DMS114 treated with DMSO at 0.1 percent for 48 hours (cell line): ENCODE data around the gene CLCN6.
"Not testable (repeated sequence)": the region's sequence is repeated elsewhere in the genome, so short reads cannot be mapped to it uniquely, and the experiment has no call there.

Experiments
- DNase-seq: peaks from one replicate; lab custom pipeline; 2025; ENCODE audit not compliant: unreplicated experiment; lab: John Stamatoyannopoulos, UW

The CLCN6 gene

GRCh38 chr1:11794446-11795237 is 11.3 kb upstream of the CLCN6 start:
- no peak for DNase-seq

DNA sequence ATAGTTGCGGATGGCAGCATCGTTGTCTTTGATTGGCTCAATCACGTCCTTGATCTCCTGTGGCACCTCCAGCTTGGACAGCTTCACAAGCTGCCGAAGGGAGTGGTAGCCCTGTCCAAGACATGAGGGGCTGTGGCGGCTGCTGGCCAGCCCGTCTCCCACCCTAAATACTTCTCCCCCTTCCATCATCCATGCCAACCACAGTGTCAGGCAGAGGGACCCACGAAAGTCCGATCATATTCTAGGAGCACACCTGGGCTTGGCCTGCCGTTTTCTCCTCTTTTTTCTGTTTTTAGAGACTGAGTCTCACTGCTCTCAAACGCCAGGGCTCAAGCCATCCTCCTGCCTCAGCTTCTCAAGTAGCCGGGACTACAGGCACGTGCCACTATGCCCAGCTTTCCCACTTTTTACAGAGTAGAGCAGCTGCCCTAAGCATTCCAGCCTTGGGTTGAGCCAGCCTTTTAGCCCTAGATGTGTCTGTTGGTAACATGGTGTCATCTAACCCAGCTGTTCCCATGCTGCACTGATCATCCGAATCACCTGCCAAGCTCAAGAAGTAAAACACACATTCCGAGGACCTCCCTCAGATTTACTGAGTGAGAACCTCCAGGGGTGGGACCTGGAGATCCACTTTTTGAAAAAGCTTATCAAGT is 10.6 kb upstream of the CLCN6 start:
- no peak for DNase-seq

- no peak for DNase-seq
Measured at GRCh38 chr1:11796036-11796828, 9.8 kb upstream of the CLCN6 start.

GRCh38 chr1:11797525-11798216 is 8.3 kb upstream of the CLCN6 start:
- DNase-seq: no peak

DNA sequence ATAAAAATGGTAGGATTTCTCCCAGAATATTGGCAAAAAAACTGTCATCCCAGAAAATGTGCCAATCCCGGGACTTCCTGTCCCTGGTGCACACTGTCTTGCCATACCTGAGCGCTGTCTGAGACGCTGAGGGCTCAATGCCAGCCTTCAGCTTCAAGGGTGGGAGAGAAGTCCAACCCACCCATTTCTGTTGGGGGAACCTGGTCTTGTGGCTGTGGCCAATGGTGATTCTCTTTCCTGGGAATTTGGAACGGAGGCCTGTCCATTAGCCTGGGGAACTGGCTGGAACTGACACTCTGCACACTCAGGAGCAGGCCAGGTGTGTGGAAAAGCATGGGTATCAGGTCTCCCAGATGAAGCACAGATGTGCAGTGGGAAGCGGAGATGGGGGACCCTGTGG is 6.9 kb upstream of the CLCN6 start:
- DNase-seq: no peak

GRCh38 chr1:11799896-11800295 is 6.1 kb upstream of the CLCN6 start:
- DNase-seq: no peak

DNA sequence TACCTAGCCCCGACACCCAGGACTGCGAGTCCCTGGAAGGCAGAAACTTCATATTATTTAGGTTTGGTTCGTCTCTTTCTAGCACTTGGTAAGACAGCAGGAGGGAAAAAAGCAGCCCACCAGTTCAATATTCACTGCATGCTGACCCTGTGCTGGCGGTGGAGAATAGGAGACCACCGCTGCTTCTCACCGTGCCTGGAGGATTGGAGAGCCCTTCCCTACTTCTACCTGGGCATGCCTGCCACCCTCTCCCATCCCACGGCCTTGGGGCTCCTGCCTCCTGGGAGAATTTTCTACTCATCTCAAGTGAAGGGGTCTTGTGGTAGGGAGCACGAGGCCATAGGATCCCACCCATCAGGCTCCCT is 5.6 kb upstream of the CLCN6 start:
- DNase-seq: no peak

DNA sequence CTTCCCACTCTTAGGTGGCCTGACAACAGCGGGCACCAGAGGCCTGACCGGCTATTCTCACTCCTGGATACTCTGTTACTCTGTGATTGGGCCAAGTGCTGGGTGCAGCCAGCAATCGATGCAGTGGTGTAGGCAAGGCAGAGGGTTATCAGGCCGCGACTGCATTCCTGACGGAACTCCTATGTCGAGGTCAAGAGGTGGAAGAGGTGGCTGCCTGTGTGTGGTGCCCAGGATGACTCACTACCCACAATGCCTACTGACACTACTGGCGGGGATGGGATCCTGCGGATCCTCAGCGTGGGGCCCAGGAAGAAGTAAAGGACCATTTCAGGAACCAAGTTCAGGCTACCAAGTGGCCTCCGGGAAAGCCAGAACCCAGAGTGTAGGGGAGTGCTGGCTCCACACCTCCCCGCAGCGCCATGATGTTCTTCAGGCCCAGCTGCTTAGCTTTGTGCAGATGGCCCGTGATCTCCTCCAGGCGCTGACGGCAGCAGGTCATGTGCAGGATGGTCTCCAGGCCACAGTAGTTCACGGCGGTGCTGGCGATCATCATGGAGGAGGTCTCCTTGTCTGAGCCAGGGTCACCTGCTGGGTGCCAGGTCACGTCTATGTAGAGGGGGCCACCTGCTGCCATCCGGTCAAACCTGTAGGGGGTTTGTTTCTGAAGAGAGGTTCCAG is 5.1 kb upstream of the CLCN6 start:
- no peak for DNase-seq

- DNase-seq: no peak
Measured at GRCh38 chr1:11802616-11802972, 3.4 kb upstream of the CLCN6 start.

DNA sequence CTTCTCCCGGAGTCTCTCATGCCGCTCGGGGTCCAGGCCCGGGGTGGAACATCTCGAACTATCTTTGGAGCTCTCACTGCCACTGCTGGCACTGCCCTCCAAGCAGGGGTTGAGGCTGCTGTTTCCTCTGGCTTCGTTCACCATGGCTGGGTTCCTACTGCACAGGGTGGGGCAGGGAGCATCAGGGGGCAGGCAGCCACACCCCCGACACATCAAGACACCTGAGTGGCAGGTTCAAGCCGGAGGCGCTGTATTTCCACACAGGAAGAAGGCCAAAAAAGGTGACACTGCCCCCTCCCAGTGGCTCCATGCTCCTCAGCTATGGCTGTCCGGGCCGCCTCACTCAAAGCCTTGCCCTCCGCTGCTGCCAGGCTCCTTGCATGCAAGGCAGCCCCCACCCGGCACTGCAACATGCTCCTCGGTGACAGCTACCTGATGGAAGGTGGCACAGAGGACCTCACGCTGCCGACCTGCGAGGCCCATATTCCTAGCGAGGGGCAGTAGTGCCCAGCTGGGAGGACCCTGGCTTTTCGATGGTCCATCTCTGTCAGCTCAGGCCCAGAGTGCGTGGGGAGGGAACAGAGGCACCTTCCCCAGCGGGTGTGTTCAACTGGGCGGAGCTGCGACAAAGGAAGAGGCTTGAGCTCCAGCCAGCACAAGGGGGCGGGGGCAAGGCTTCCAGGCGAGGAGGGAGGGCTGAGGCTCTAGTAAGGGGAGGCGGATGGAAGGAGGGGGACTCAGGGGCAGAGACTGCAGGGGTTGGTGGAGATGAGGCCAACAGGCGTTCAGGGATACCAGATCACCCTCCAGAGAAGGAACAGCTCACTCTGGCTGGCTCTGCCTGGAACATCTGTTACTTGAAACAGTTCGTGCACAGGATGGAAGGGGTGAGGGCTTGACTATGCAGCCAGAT is 2.8 kb upstream of the CLCN6 start:
- peak; percentile 34 for DNase-seq

- not testable (repeated sequence) for DNase-seq
Measured at GRCh38 chr1:11803924-11804665, 1.9 kb upstream of the CLCN6 start.

GRCh38 chr1:11804666-11805421 is 1.1 kb upstream of the CLCN6 start:
- DNase-seq: no peak

- DNase-seq: no peak
Measured at GRCh38 chr1:11806307-11806936, 431 bp downstream of the CLCN6 start.

DNA sequence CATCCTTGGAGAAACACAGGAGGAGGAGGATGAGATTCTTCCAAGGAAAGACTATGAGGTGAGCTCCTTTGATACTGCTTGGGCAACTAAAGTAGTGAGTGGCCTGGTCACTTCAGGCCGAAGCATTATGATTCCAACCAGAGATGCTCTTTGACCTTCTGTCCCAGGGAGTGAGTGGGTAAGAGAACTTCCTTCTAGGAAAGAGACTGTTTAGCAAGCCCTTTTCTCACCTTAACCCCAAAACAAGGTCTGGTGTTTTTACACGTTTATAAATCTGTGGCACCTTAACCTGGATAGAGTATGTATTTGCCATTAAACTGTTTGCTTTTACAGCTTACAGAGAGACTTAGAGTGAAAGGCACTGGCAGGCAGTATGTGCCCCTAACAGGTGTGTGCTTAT is 1.1 kb downstream of the CLCN6 start:
- DNase-seq: no peak

- no peak for DNase-seq
Measured at GRCh38 chr1:11813021-11813420, 7.0 kb downstream of the CLCN6 start.

- no peak for DNase-seq
Measured at GRCh38 chr1:11817192-11817591, 11.2 kb downstream of the CLCN6 start.

- DNase-seq: no peak
Measured at GRCh38 chr1:11822091-11822490, 16.1 kb downstream of the CLCN6 start.
